Dendritic cell treated with granulocyte-macrophage colony-stimulating factor and Interleukin-4, amounts not matched to agents 40 ng/mL and 50 ng/mL, for 4 days (primary cell): ENCODE results near the gene PRKX.
"Not testable (repeated sequence)": the region's sequence is repeated elsewhere in the genome, so short reads cannot be mapped to it uniquely, and the experiment has no call there.

Source experiments
- H3K27ac Mint-ChIP-seq: one replicate; pipeline ENCODE4 v1.8.0; 2022; ENCODE audit warnings: mild to moderate bottlenecking, mixed read lengths
- H3K27me3 Mint-ChIP-seq: one replicate; pipeline ENCODE4 v1.8.0; 2022; ENCODE audit warnings: mild to moderate bottlenecking, mixed read lengths
- H3K36me3 Mint-ChIP-seq: one replicate; pipeline ENCODE4 v1.8.0; 2022; ENCODE audit warnings: low read depth, mixed read lengths
- H3K4me1 Mint-ChIP-seq: one replicate; pipeline ENCODE4 v1.8.0; 2022; ENCODE audit warnings: low read depth, mixed read lengths
- H3K4me3 Mint-ChIP-seq: one replicate; pipeline ENCODE4 v1.8.0; 2022; ENCODE audit warnings: mild to moderate bottlenecking, moderate library complexity, mixed read lengths
- H3K9me3 Mint-ChIP-seq: one replicate; pipeline ENCODE4 v1.8.0; 2022; ENCODE audit warnings: mixed read lengths
- intact Hi-C: fragments of 100-400 bp; cut with micrococcal nuclease; formaldehyde crosslinking; loops from one replicate; pipeline ENCODE4 v1.15.0; 2022

The PRKX gene

GRCh38 chrX:3560010-3560409, 153.4 kb downstream of the PRKX start:
- intact Hi-C loops, H3K4me3 Mint-ChIP-seq, H3K27me3 Mint-ChIP-seq, H3K36me3 Mint-ChIP-seq, H3K27ac Mint-ChIP-seq, H3K4me1 Mint-ChIP-seq: not testable (repeated sequence)
- H3K9me3 Mint-ChIP-seq: peaks cover 22% of the 10 kb centered on the region
